Cardiac muscle cell (in vitro differentiated cells and primary cell): ENCODE measurements around the gene LPAR1. TPM values are rescaled to one million over a fixed set of nuclear protein-coding genes. Genes with fewer than 3 reads are reported as not detected.

ENCODE experiments used
- DNase-seq, 2 donors: peaks; one replicate each; pipeline versions ENCODE4 v3.0.0 to v3.0.0-alpha.2; 2010 to 2017; ENCODE audit warnings: low read depth in 1 of 2, low spot score in 1 of 2
- H3K27ac ChIP-seq: fragments of 200-600 bp; sonication (generic); 2 replicates; pipeline ENCODE4 v1.5.1; 2016
- H3K27me3 ChIP-seq: fragments of 200-600 bp; sonication (generic); 2 replicates; pipeline ENCODE4 v1.6.0; 2016; ENCODE audit warnings: control low read depth
- H3K36me3 ChIP-seq: fragments of 200-600 bp; sonication (generic); 2 replicates; pipeline ENCODE4 v1.5.1; 2016; ENCODE audit warnings: control low read depth
- H3K4me1 ChIP-seq: fragments of 200-600 bp; sonication (generic); 2 replicates; pipeline ENCODE4 v1.8.1; 2017; ENCODE audit warnings: low read depth, mild to moderate bottlenecking, mixed run types
- H3K4me3 ChIP-seq: fragments of 200-600 bp; sonication (generic); 2 replicates; pipeline ENCODE4 v1.5.1; 2016; ENCODE audit warnings: mild to moderate bottlenecking
- H3K9me3 ChIP-seq: fragments of 200-600 bp; sonication (generic); 2 replicates; pipeline ENCODE4 v1.5.1; 2017; ENCODE audit warnings: low read depth, mild to moderate bottlenecking, control low read depth
- polyA plus RNA-seq: library from polyadenylated mRNA; unstranded; fragments of >200 nt; fragmentation: Nextera tagmentation; extraction: Ambion mirVana; gene quantifications from 2 replicates; pipeline ENCODE4 v1.2.1, GENCODE V29; 2016
- total RNA-seq: library from RNA; depleted of rRNA; stranded (reverse); fragments of >200 nt; gene quantifications from 2 replicates; pipeline ENCODE4 v1.2.3, GENCODE V29; 2016
- TF ChIP-seq, protein P1 (sequence below): IDR thresholded peaks from 2 replicates; pipeline ENCODE4 v1.5.1; 2012; ENCODE audit warnings: low read depth, mild to moderate bottlenecking, low read length

The LPAR1 gene
- total and polyA plus RNA-seq, 2 experiments from 2014 or later = 0.77 to 1.9 TPM

- Histone ChIP-seq H3K4me3 (no peak overlapping the region), H3K27me3 (no peaks in the 10 kb centered on the region), H3K4me1 (no peaks in the 10 kb centered on the region), H3K9me3 (no peaks in the 10 kb centered on the region), H3K36me3 (no peaks in the 10 kb centered on the region), H3K27ac (no peak overlapping the region)
- TF ChIP-seq, protein P1, sequence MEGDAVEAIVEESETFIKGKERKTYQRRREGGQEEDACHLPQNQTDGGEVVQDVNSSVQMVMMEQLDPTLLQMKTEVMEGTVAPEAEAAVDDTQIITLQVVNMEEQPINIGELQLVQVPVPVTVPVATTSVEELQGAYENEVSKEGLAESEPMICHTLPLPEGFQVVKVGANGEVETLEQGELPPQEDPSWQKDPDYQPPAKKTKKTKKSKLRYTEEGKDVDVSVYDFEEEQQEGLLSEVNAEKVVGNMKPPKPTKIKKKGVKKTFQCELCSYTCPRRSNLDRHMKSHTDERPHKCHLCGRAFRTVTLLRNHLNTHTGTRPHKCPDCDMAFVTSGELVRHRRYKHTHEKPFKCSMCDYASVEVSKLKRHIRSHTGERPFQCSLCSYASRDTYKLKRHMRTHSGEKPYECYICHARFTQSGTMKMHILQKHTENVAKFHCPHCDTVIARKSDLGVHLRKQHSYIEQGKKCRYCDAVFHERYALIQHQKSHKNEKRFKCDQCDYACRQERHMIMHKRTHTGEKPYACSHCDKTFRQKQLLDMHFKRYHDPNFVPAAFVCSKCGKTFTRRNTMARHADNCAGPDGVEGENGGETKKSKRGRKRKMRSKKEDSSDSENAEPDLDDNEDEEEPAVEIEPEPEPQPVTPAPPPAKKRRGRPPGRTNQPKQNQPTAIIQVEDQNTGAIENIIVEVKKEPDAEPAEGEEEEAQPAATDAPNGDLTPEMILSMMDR = no peak
- peak in 1 of 2 donors; percentile 11 for DNase-seq
Measured at GRCh38 chr9:110842986-110843385, 195.3 kb downstream of the LPAR1 start.

GRCh38 chr9:110842169-110842568 lies 196.1 kb downstream of the LPAR1 start:
- no peak for DNase-seq
- H3K4me1 ChIP-seq = no peaks in the 10 kb centered on the region
- H3K27me3 ChIP-seq = no peaks in the 10 kb centered on the region
- H3K4me3 ChIP-seq = no peak overlapping the region
- no peaks in the 10 kb centered on the region for H3K9me3 ChIP-seq
- no peak overlapping the region for H3K27ac ChIP-seq
- H3K36me3 ChIP-seq = no peaks in the 10 kb centered on the region
- TF ChIP-seq, protein P1 = no peak

DNA sequence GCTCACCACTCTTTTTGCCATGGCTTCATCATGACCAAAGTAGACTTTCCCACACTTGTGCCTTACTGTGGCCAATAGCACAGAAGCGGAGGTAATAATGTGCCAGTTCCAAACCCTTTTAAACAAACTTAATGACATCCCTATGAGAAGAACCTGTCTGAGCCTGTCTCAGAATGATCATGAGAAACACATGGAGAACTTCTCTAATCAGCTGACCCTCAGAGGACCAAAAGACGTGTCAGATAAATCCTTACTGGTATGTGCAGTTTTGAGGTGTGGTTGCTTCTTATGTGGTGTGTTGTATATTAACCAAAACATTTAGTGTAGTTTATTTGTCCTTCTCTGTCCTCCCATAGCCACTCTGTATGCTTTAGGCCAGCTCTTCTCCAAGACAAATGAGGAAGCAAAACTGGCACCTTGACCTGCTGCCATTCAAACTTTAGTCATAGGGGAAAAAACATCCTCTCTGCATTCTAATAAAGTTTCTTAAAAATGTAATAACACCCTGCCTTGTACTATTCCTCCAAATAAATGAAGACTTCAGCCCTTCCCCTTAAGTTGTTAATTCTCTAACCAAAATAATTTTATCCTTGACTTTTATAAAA lies 200.8 kb downstream of the LPAR1 start:
- no peaks in the 10 kb centered on the region for H3K4me1 ChIP-seq
- no peaks in the 10 kb centered on the region for H3K36me3 ChIP-seq
- H3K27ac ChIP-seq = no peak overlapping the region
- TF ChIP-seq, protein P1 = no peak
- H3K9me3 ChIP-seq = no peaks in the 10 kb centered on the region
- H3K27me3 ChIP-seq = no peaks in the 10 kb centered on the region
- H3K4me3 ChIP-seq = no peak overlapping the region
- no peak for DNase-seq

GRCh38 chr9:110835859-110836271 lies 202.4 kb downstream of the LPAR1 start:
- no peak for DNase-seq
- TF ChIP-seq, protein P1 = no peak
- no peaks in the 10 kb centered on the region for H3K27me3 ChIP-seq

DNA sequence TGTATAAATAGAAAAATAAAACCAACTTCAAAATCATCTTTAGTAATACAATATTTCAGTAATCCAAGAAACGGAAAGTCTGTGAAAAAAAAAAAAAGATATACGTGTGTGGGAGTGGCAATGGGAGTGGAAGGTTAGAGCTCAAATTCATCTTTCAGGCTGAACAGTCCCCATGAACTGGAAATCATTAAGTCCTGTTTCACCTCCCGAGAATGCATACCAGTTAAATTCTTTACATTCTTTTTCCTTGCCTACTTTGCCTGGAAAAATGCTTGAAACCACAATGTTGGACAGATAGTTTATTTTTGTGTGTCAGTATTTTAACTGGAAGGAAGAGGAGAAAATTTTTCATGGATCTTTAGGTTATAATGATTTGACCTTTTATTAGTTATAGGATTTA lies 202.9 kb downstream of the LPAR1 start:
- TF ChIP-seq, protein P1 = no peak
- peak in 1 of 2 donors; percentile 88 for DNase-seq
- H3K9me3 ChIP-seq = no peaks in the 10 kb centered on the region
- no peaks in the 10 kb centered on the region for H3K36me3 ChIP-seq
- H3K27me3 ChIP-seq = no peaks in the 10 kb centered on the region
- H3K4me1 ChIP-seq = no peaks in the 10 kb centered on the region
- H3K27ac ChIP-seq = no peak overlapping the region
- H3K4me3 ChIP-seq = no peak overlapping the region

More at GRCh38 chr9:110835859-110836271, 202.4 kb downstream of the LPAR1 start:
- H3K27ac ChIP-seq = no peak overlapping the region
- no peaks in the 10 kb centered on the region for H3K9me3 ChIP-seq
- no peak overlapping the region for H3K4me3 ChIP-seq
- no peaks in the 10 kb centered on the region for H3K36me3 ChIP-seq
- no peaks in the 10 kb centered on the region for H3K4me1 ChIP-seq
